ENCODE measurements around the gene FRMD6. TPM values are rescaled to one million over a fixed set of nuclear protein-coding genes. Genes with fewer than 3 reads are reported as not detected.

FRMD6 gene
- total RNA-seq, 1 donor from 2014 or later: 24.4 TPM

DNA sequence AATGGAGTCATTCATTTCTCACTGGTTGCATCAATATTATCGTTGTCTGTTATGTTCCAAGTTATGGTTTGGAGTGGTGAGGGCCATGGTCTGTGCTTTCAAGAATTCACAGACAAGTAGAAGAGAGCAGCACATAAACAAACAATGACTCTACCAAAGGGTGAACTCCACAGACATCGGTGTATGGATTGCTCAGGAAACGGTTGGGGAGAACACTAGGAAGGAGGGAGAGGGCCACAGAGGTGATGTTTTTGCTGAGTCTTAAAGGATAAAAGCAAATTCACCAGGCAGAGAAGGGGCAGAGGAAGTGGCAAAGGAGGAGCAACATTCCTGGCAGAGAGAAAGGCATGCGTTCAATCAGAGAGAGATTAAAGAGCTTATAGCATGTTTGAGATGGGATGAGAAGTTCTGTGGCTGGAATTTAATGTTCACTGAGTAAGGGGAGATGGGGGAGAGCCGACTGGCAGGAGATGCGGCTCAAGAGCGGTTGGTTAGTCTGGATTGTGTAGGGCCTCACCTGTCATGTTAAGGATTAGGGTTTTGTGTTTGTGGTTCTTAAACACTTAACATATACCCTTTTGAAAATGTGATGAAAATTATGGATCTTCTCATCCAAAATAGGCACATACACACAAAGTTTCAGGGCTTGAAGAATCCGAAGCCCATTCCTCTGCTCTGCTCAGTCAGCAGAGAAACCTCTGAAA lies 42.3 kb upstream of the FRMD6 start:
- H3K27me3 Mint-ChIP-seq (ENCODE audit: insufficient read depth, low read depth): peaks cover 8% of the 10 kb centered on the region
- TF ChIP-seq EZH2phosphoT487 (IDR thresholded peaks at IDR 0.05) (no peak), EZH2 (IDR thresholded peaks at IDR 0.05) (no peak)
- TF ChIP-seq, protein P1, sequence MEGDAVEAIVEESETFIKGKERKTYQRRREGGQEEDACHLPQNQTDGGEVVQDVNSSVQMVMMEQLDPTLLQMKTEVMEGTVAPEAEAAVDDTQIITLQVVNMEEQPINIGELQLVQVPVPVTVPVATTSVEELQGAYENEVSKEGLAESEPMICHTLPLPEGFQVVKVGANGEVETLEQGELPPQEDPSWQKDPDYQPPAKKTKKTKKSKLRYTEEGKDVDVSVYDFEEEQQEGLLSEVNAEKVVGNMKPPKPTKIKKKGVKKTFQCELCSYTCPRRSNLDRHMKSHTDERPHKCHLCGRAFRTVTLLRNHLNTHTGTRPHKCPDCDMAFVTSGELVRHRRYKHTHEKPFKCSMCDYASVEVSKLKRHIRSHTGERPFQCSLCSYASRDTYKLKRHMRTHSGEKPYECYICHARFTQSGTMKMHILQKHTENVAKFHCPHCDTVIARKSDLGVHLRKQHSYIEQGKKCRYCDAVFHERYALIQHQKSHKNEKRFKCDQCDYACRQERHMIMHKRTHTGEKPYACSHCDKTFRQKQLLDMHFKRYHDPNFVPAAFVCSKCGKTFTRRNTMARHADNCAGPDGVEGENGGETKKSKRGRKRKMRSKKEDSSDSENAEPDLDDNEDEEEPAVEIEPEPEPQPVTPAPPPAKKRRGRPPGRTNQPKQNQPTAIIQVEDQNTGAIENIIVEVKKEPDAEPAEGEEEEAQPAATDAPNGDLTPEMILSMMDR (IDR thresholded peaks at IDR 0.05): no peak
- Histone ChIP-seq H3K36me3 (no peaks in the 10 kb centered on the region), H3K27ac (no peak overlapping the region), H3K9me3 (ENCODE audit: low read depth) (no peaks in the 10 kb centered on the region), H2AFZ (replicated peaks) (no peak overlapping the region), H3F3A (ENCODE audit: low read depth) (no peaks in the 10 kb centered on the region), H3K4me2 (no peak overlapping the region), H3K27me3 (no peaks in the 10 kb centered on the region), H4K20me1 (ENCODE audit: low read depth) (no peaks in the 10 kb centered on the region), H3K9ac (no peak overlapping the region), H3K4me3 (no peak overlapping the region), H3K79me2 (ENCODE audit: low read depth) (no peaks in the 10 kb centered on the region), H3K4me1 (no peaks in the 10 kb centered on the region)
- peaks cover 16% of the 10 kb centered on the region for H3K4me1 Mint-ChIP-seq
- H3K36me3 Mint-ChIP-seq: no peaks in the 10 kb centered on the region
- H3K27ac Mint-ChIP-seq: no peak overlapping the region
- no peaks in the 10 kb centered on the region for H3K9me3 Mint-ChIP-seq
- DNase-seq (ENCODE audit: low spot score): no peak
- no peak overlapping the region for H3K4me3 Mint-ChIP-seq

DNA sequence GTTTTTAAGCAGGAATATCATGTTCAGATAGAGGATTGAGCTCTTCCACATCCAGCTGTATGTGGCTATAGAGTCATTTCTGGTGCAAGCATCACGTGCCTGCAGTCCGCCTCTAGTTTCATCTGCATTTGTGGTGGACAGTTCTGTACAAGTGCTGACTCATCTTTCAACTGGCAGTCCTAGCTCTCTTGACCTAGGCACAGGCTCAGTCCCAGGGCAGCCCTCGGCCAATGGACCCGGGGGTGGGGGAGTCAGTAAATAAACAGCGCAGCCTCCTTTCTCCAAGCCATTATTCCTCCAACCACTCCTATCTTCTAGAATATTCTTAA lies 41.8 kb upstream of the FRMD6 start:
- no peak overlapping the region for H3K27ac Mint-ChIP-seq
- no peaks in the 10 kb centered on the region for H3K27me3 ChIP-seq
- no peak overlapping the region for H2AFZ ChIP-seq (replicated peaks)
- no peak overlapping the region for H3K27ac ChIP-seq
- no peaks in the 10 kb centered on the region for H3K9me3 ChIP-seq (ENCODE audit: low read depth)
- no peaks in the 10 kb centered on the region for H3K9me3 Mint-ChIP-seq
- H3K9ac ChIP-seq: no peak overlapping the region
- H4K20me1 ChIP-seq (ENCODE audit: low read depth): no peaks in the 10 kb centered on the region
- H3K4me3 Mint-ChIP-seq: no peak overlapping the region
- peaks cover 4% of the 10 kb centered on the region for H3K27me3 Mint-ChIP-seq (ENCODE audit: insufficient read depth, low read depth)
- no peaks in the 10 kb centered on the region for H3K79me2 ChIP-seq (ENCODE audit: low read depth)
- DNase-seq (ENCODE audit: low spot score): no peak
- no peaks in the 10 kb centered on the region for H3K36me3 ChIP-seq
- no peaks in the 10 kb centered on the region for H3K4me1 ChIP-seq
- TF ChIP-seq EZH2phosphoT487 (IDR thresholded peaks at IDR 0.05) (no peak), EZH2 (IDR thresholded peaks at IDR 0.05) (no peak)
- TF ChIP-seq, protein P1 (IDR thresholded peaks at IDR 0.05): no peak
- H3K4me1 Mint-ChIP-seq: peaks cover 16% of the 10 kb centered on the region
- no peaks in the 10 kb centered on the region for H3K36me3 Mint-ChIP-seq
- no peaks in the 10 kb centered on the region for H3F3A ChIP-seq (ENCODE audit: low read depth)
- H3K4me3 ChIP-seq: no peak overlapping the region
- H3K4me2 ChIP-seq: no peak overlapping the region

DNA sequence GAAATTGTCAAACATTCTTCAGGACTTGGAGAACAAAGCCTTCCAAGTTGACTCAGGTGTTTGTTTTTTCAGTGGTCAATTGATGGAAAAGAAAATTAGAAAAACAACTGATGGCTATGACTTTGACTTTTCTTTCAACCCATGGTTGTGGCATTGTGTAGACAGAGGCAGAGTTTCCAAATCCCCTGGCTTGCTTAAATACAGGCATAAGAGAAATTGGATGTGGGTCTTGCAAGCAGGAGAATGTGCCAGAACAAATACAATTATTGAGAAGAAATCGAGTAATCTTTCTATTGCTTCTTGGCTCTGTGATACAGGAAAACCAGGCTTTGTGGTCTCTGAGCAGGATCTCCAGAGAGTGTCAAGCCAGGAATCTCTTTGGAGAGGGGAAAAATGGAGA lies 40.9 kb upstream of the FRMD6 start:
- Histone ChIP-seq H3K27ac (no peak overlapping the region), H3K9me3 (ENCODE audit: low read depth) (no peaks in the 10 kb centered on the region), H3K4me1 (no peaks in the 10 kb centered on the region), H2AFZ (replicated peaks) (no peak overlapping the region), H3K79me2 (ENCODE audit: low read depth) (no peaks in the 10 kb centered on the region), H3K9ac (no peak overlapping the region), H3K4me3 (no peak overlapping the region), H3K36me3 (no peaks in the 10 kb centered on the region), H3K4me2 (no peak overlapping the region), H3F3A (ENCODE audit: low read depth) (no peaks in the 10 kb centered on the region), H3K27me3 (no peaks in the 10 kb centered on the region), H4K20me1 (ENCODE audit: low read depth) (no peaks in the 10 kb centered on the region)
- DNase-seq (ENCODE audit: low spot score): no peak
- Mint-ChIP-seq H3K27me3 (ENCODE audit: insufficient read depth, low read depth) (peaks cover 4% of the 10 kb centered on the region), H3K4me3 (no peak overlapping the region), H3K9me3 (no peaks in the 10 kb centered on the region), H3K4me1 (peaks cover 16% of the 10 kb centered on the region), H3K36me3 (no peaks in the 10 kb centered on the region), H3K27ac (no peak overlapping the region)
- no peak for TF ChIP-seq EZH2phosphoT487 (IDR thresholded peaks at IDR 0.05)

GRCh38 chr14:51612449-51612848 lies 39.3 kb upstream of the FRMD6 start:
- H3K36me3 Mint-ChIP-seq: no peaks in the 10 kb centered on the region
- no peaks in the 10 kb centered on the region for H3K4me1 ChIP-seq
- H3K36me3 ChIP-seq: no peaks in the 10 kb centered on the region
- DNase-seq (ENCODE audit: low spot score): no peak
- no peak overlapping the region for H3K27ac ChIP-seq
- H3K9ac ChIP-seq: no peak overlapping the region
- no peak overlapping the region for H3K27ac Mint-ChIP-seq
- no peak overlapping the region for H2AFZ ChIP-seq (replicated peaks)
- H3K27me3 ChIP-seq: no peaks in the 10 kb centered on the region
- H3K9me3 ChIP-seq (ENCODE audit: low read depth): no peaks in the 10 kb centered on the region
- H3K9me3 Mint-ChIP-seq: no peaks in the 10 kb centered on the region
- H3K27me3 Mint-ChIP-seq (ENCODE audit: insufficient read depth, low read depth): no peaks in the 10 kb centered on the region
- peaks cover 20% of the 10 kb centered on the region for H3K4me1 Mint-ChIP-seq
- H3K4me2 ChIP-seq: no peak overlapping the region
- no peak for TF ChIP-seq EZH2phosphoT487 (IDR thresholded peaks at IDR 0.05)
- TF ChIP-seq, protein P1 (IDR thresholded peaks at IDR 0.05): no peak
- no peak for TF ChIP-seq EZH2 (IDR thresholded peaks at IDR 0.05)
- H3K4me3 ChIP-seq: no peak overlapping the region
- no peak overlapping the region for H3K4me3 Mint-ChIP-seq
- no peaks in the 10 kb centered on the region for H3K79me2 ChIP-seq (ENCODE audit: low read depth)
- H4K20me1 ChIP-seq (ENCODE audit: low read depth): no peaks in the 10 kb centered on the region
- H3F3A ChIP-seq (ENCODE audit: low read depth): no peaks in the 10 kb centered on the region

Data from neural progenitor cell (in vitro differentiated cells).